HL-60 (cell line): Measurements from ENCODE around the gene LRP1B.

Experiments used
- CTCF ChIP-seq: IDR thresholded peaks from one replicate; pipeline ENCODE4 v1.5.1; 2011; ENCODE audit warnings: low read length, control low read depth, inconsistent platforms; ENCODE audit not compliant: insufficient read depth
- GABPA ChIP-seq: IDR thresholded peaks from 2 replicates; pipeline ENCODE4 v1.6.1; 2012; ENCODE audit warnings: low read depth
- POLR2AphosphoS5 ChIP-seq: IDR thresholded peaks from 2 replicates; pipeline ENCODE4 v1.6.1; 2012; ENCODE audit warnings: low read depth
- REST ChIP-seq: IDR thresholded peaks from 2 replicates; pipeline ENCODE4 v1.6.1; 2012; ENCODE audit warnings: low read depth; ENCODE audit not compliant: insufficient replicate concordance
- SPI1 ChIP-seq: IDR thresholded peaks from 2 replicates; pipeline ENCODE4 v1.6.1; 2012; ENCODE audit warnings: low read depth, mild to moderate bottlenecking, borderline replicate concordance

GRCh38 chr2:142088058-142088568 lies 42.7 kb downstream of the LRP1B start:
- TF ChIP-seq CTCF (no peak), REST (no peak), POLR2AphosphoS5 (no peak), GABPA (no peak), SPI1 (no peak)
